ENCODE data around the gene TTC3.

Gene TTC3

DNA sequence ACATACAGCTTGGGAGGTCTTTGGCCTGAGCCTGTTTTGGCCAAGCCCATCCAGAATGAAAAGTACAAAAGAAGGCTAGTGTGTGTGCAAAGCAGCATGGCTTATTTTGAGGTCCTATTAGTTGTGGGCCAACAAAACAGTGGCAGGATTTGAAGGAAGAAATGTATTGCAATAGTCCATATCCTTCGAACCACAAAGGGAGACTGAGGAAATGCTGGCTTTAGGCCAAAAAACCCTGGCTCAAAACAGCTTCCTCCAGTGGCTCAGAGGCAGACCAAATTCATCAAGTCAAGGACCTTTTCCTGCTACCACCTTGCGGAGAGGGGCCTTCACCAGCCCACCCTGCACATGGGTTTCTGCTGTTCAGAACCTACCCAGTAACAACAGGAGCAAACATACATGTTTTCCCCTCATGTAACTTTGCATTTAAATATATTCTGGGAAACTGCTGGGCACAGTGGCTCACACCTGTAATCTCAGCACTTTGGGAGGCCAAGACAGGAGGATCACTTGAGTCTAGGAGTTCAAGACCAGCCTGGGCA lies 150.8 kb downstream of the TTC3 start:
- TF ChIP-seq GATA3 (IDR thresholded peaks at IDR 0.05; ENCODE audit: low read depth, low read length): no peak
- TF ChIP-seq GATA2 (IDR thresholded peaks at IDR 0.05; ENCODE audit: low read depth, low read length): no peak

DNA sequence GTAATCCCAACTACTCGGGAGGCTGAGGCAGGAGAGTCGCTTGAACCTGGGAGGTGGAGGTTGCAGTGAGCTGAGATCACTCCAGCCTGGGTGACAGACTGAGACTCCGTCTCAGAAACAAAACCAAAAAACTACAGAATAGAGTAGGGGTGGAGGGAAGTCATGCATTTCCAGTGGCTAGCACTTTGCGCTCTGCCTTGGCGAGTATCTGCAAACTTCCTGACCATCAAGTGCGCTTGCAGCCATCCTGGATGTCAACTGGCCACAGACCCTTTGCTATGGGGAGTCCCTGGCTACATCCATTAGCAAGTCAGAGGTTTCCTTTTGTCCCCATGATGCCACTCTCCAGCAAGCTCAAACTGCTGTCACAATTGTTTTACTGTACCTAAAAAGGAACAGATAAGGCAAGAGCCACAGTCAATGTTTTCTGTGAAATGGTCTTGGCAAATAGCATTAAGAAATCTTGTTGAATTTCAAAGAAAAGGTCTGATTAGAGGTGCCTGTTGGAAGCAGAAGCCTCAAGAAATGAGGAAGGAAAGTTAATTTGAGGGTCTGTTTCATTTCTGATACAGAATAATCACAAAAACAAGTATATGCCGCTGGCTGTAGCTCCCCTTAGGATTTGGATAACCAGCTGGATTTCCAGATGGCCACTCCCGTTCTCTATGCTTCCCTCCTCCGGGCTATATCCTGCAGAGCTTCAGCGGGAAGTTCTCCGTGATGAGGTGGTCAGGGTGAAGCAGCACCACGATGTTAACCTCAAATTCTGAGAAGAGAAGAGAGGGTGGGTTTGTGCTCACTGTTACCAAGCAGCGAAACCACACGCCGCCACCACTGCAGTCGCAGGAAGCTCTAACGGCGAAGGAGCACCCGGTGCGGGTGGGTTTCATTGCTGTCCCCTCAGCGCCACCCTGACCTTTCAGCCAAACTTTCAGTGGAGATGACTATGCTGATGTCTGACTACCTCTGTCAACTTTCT lies 152.1 kb downstream of the TTC3 start:
- TF ChIP-seq GATA3 (IDR thresholded peaks at IDR 0.05; ENCODE audit: low read depth, low read length): no peak
- TF ChIP-seq GATA2 (IDR thresholded peaks at IDR 0.05; ENCODE audit: low read depth, low read length): no peak

DNA sequence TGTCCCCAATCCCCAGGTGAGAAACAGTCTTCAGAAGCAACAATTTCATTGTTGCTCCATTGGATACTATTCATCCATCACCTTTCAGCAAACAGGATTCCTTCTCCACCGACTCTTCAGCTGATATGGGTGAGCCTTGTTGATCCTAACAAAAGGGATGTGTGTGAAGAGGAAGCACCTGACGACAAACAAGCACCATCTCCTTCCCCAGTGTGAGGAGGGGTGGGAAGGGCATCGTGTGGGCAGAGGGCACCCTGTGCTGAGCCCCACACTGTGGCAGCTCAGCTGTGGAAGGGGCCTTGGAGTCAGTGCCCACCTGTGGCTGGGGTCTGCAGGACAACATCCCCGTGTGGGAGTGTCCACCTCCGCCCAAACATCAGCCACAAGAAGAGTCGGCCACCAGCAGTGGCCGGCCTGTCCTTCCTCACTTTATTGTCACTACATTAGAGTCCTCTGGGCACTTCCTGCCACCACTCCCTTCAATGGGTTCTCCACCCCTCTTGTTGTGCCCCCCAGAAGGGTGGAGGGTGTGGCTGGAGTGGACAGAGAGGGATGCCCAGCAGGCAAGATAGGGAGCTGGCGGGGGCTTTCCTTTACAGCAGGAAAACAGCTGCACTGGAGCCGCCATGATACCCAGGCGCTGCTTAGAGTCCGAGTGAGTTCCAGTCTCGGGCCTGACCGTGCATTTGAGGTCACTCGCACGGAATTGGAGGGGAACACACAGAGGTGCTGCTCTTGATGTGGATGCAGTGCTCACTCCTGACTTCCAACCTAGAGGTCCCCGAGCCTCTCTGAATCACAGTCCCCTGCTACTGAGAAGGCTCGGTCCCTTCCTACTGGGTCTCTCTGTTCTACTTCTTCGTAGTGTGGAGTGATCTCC lies 153.2 kb downstream of the TTC3 start:
- no peak for TF ChIP-seq GATA3 (IDR thresholded peaks at IDR 0.05; ENCODE audit: low read depth, low read length)
- no peak for TF ChIP-seq GATA2 (IDR thresholded peaks at IDR 0.05; ENCODE audit: low read depth, low read length)

DNA sequence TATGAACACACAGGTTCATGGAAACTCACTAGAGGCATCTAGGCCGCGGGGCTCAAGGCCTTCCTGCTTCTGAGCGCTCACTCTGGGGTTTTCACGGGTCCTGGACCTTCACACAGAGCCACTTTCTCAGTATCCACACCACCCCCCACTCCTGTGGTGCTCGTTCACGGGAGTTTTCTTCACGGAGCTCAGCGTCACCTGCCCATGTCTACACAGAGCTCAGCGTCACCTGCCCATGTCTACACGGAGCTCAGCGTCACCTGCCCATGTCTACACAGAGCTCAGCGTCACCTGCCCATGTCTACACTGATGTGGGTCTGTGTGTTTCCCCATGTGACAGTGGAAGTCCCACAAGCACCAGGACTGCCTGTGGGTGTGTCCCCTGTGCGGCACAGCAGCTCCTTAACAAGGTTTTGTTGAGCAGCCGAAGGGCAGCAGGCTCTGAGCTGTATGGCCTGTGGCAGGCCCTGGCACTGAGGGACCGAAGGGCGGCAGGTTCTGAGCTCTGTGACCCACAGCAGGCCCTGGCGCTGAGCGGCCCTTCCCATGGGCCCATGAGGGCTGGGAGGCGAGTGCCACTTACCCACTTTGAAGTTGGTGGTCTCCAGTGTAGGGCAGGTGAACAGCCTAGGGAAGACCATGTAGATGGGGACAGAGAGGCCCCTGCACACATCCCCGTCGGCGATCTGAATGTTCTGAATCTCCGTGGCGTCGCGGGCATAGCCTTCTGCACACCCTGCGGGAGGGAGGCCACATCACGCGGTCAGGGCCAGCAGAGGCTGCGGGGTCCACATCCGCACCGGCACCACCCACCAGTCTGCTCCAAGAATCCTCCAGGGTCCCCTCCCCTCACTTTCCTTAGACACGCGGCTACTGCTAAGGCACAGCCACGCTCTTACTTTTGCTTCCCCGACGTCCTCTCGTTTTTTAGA lies 154.3 kb downstream of the TTC3 start:
- TF ChIP-seq GATA3 (IDR thresholded peaks at IDR 0.05; ENCODE audit: low read depth, low read length): no peak
- no peak for TF ChIP-seq GATA2 (IDR thresholded peaks at IDR 0.05; ENCODE audit: low read depth, low read length)

DNA sequence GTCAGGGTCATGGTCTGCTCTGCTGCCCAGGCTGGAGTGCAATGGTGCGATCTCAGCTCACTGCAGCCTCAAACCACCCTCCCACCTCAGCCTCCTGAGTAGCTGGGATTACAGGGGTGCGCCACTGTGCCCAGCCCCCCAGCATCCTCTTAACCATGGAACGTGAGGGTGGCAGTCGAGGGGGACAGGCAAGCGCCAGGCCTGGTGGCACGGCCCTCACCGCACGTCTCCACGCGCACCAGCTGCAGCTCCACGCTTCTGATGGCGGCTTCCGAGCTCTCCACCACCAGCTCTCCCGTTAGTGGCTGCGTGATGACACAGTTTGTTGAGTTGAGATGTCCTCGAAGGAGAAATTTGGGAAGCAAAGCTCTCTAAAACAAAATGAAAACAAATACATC lies 154.9 kb downstream of the TTC3 start:
- no peak for TF ChIP-seq GATA2 (IDR thresholded peaks at IDR 0.05; ENCODE audit: low read depth, low read length)
- no peak for TF ChIP-seq GATA3 (IDR thresholded peaks at IDR 0.05; ENCODE audit: low read depth, low read length)

DNA sequence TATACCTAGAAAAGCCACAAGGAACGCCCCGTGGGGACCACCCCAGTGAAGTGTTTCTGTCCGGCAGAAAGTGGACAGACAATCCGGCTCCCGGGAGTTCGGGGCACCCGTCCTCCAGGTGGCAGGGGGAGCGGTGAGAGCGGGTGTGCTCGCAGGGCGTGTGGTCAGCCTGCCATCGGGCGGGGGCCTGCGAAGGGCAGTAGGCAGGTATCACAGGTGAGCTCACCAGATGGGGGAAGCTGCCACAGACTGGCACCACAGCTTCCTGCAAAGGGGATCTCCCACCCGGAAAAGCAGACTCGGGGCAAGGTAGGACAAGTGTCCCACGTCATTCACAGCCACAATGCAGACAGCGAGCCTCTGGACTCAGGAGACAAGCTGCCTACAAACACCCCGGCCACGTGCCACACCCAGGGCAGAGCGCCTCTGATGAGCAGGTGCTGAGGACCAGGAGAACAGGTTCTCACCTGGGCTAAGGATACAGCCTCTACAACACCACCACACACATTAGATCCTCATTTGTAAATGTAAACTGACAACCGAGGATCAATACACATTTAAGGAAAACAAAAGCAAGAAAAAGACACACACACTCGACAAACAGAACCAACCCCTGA lies 157.7 kb downstream of the TTC3 start:
- no peak for TF ChIP-seq GATA3 (IDR thresholded peaks at IDR 0.05; ENCODE audit: low read depth, low read length)
- no peak for TF ChIP-seq GATA2 (IDR thresholded peaks at IDR 0.05; ENCODE audit: low read depth, low read length)

DNA sequence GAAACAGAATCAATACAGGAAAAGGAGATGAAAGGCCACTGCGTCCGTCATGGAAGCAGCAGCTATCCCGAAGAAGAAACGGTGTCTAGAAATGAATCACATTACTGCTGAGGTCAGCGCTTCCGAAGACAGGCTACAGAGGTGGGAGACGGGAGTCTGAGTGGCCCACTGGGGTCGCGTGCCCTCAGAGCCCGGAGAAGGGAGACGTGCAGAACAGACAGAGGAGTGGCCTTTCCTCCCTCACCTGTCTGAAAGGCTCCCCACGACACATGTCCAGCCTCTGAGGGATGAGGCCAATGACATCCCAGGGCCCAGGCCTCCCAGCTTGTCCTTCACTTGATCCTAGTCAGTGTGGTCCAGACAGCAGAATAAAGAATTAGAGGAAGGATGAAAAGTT lies 158.2 kb downstream of the TTC3 start:
- TF ChIP-seq GATA2 (IDR thresholded peaks at IDR 0.05; ENCODE audit: low read depth, low read length): no peak
- TF ChIP-seq GATA3 (IDR thresholded peaks at IDR 0.05; ENCODE audit: low read depth, low read length): no peak

DNA sequence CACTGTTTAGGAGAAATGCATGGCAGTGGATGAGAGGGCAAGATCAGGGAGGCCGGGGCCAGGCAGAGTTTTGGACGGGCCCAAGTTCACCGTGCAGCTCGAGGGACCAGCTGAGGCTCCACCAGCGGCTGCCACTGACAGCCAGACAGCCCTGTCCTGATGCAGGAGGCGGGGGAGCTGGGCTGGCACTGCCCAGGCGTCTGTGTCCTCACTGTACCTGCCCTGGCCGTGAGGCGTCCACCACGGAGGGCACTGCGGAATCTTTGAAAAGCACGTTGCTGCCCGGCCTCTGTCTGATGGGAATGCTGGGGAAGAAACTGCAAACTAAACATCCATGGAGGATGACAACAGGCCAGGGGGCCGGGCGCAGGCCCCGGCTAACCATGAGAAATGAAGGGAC lies 158.6 kb downstream of the TTC3 start:
- no peak for TF ChIP-seq GATA2 (IDR thresholded peaks at IDR 0.05; ENCODE audit: low read depth, low read length)
- TF ChIP-seq GATA3 (IDR thresholded peaks at IDR 0.05; ENCODE audit: low read depth, low read length): no peak

DNA sequence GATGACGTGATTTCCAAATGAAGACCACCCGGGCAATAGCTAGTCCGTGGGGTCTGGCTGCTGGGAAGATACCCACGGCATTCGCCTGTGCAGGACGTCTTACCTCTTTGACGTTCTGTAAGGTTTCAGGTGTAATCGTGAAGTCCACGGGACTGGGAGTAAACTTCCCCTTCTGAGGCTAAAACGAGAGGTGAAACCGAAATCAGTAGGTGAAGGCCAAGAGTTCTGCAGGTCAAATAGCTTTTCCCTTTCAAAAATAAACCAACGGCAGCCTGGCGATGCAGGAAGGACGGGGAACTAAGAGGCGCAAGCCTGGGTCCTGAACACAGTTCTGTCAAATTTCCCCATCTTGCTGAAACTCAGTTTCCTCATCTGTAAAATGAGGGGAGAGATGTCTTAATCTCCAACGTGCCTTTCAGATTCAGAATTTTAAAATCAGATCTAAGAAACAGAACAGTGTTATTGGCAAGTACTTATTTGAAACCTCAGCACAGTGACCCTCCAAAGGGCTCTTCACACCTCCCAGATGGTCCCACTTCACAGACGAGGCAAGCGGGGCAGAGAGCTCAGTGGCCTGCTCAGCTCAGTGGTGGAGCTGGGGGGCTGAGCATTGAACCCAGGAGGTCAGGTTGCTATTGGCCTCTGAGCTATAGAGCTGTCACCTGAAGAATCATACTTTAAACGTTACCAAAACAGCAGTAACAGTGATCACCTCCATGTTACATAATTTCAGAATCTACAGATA lies 159.4 kb downstream of the TTC3 start:
- TF ChIP-seq GATA2 (IDR thresholded peaks at IDR 0.05; ENCODE audit: low read depth, low read length): no peak
- TF ChIP-seq GATA3 (IDR thresholded peaks at IDR 0.05; ENCODE audit: low read depth, low read length): no peak

DNA sequence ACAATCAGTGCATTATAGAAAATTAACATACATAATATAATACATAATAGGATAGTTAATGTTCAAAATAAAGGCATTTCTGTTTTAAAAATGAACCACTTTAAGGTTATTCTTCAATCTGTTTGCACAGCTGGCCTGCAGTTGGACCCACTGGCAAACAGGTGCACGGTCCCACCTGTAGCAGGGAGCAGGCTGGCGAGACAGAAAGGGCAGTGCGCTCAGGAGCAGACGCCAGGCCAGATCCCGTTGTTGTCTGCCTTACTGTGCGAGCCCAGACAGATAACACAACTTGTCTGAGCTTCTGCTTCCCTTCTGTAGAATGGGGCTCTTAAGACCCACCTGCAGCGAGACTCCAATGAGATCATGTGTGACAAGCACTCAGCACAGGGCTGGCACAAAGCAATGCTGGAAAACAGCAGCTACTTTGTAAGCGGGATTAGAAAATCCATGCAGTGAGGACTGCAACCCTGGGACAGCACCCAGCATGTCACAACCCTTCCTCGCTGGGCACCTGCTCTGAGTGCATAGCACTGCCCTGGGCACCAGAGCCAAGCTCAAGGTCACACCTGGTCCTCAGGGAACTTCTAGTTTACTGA lies 160.6 kb downstream of the TTC3 start:
- TF ChIP-seq GATA2 (IDR thresholded peaks at IDR 0.05; ENCODE audit: low read depth, low read length) (no peak), GATA3 (IDR thresholded peaks at IDR 0.05; ENCODE audit: low read depth, low read length) (no peak)

DNA sequence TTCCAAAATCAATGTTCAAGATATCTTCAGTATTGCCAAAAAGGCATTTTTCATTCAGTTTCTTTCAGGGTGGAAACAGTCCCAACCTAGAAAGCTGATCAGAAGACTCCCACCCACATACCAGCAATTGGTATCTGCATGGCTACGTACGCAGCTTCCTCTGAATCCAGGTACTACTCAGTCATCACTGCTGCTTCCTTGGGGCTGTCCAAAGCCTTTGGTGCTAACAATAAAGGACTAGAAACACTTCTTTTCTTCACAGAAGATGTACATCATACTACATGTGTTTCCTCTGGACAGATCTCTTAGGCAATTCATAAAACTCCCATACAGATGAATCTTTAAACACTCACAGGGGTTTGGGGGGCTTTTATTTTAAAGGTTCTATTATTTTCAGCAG lies 164.3 kb downstream of the TTC3 start:
- no peak for TF ChIP-seq GATA2 (IDR thresholded peaks at IDR 0.05; ENCODE audit: low read depth, low read length)
- no peak for TF ChIP-seq GATA3 (IDR thresholded peaks at IDR 0.05; ENCODE audit: low read depth, low read length)

DNA sequence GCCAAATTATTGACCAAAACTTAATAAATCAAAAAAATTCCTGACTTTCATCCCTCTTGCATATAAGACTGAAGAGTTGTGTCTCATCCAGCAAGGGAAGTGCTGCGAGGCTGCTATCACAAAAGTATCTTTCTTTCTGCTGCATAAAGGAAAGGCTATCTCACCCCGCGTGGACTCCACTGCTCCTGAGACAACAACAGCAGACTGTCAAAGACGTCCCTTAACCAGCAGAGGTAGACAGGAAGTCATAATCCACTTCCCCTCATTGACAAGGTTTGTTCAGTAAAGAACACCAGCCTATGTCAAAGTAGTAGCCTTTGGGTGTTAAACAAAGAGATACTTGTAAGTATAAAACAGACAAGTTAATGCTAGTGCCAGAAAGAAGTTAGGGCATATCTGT lies 164.7 kb downstream of the TTC3 start:
- TF ChIP-seq GATA3 (IDR thresholded peaks at IDR 0.05; ENCODE audit: low read depth, low read length) (no peak), GATA2 (IDR thresholded peaks at IDR 0.05; ENCODE audit: low read depth, low read length) (no peak)
